HepG2 (cell line): ENCODE measurements around the gene ZNF507. TPM values are rescaled to one million over a fixed set of nuclear protein-coding genes. Genes with fewer than 3 reads are reported as not detected.

Experiments
- DNMT3B ChIP-seq: conservative IDR thresholded peaks from 2 replicates; pipeline ENCODE4 v1.6.1; 2016; ENCODE audit warnings: missing biosample characterization, control low read depth
- FOXA3 ChIP-seq: IDR thresholded peaks from 2 replicates; pipeline ENCODE4 v1.6.1; 2016; ENCODE audit warnings: missing genetic modification reagents, missing compliant biosample characterization
- GATA4 ChIP-seq: sonication (generic); IDR thresholded peaks from 2 replicates; pipeline ENCODE4 v1.6.1; 2016; ENCODE audit warnings: antibody characterized with exemption, low read depth, borderline replicate concordance
- HMGA1 ChIP-seq: sonication (generic); formaldehyde crosslinking; conservative IDR thresholded peaks from 2 replicates; pipeline ENCODE4 v1.4.0; 2020; ENCODE audit warnings: missing genetic modification reagents
- KLF9 ChIP-seq: IDR thresholded peaks from 2 replicates; pipeline ENCODE4 v1.6.1; 2016; ENCODE audit warnings: low read depth
- MTERF4 ChIP-seq: sonication (generic); formaldehyde crosslinking; IDR thresholded peaks from 2 replicates; pipeline ENCODE4 v1.8.0; 2023; ENCODE audit warnings: mild to moderate bottlenecking, missing genetic modification reagents
- NFYB ChIP-seq: sonication (generic); formaldehyde crosslinking; IDR thresholded peaks from 2 replicates; pipeline ENCODE4 v1.4.0; 2020; ENCODE audit warnings: missing genetic modification reagents
- PITX1 ChIP-seq: sonication (generic); formaldehyde crosslinking; IDR thresholded peaks from 2 replicates; pipeline ENCODE4 v1.5.1; 2020; ENCODE audit warnings: mild to moderate bottlenecking, missing genetic modification reagents
- POGZ ChIP-seq: sonication (generic); formaldehyde crosslinking; IDR thresholded peaks from 2 replicates; pipeline ENCODE4 v1.4.0; 2020; ENCODE audit warnings: mild to moderate bottlenecking, missing genetic modification reagents
- SMARCE1 ChIP-seq: fragments of 450-650 bp; IDR thresholded peaks from 2 replicates; pipeline ENCODE4 v1.6.1; 2017; ENCODE audit warnings: borderline replicate concordance
- SP2 ChIP-seq: sonication (generic); formaldehyde crosslinking; IDR thresholded peaks from 2 replicates; pipeline ENCODE4 v1.5.1; 2020; ENCODE audit warnings: mild to moderate bottlenecking, missing genetic modification reagents
- ZNF18 ChIP-seq: sonication (generic); formaldehyde crosslinking; IDR thresholded peaks from 2 replicates; pipeline ENCODE4 v1.8.0; 2022; ENCODE audit warnings: mild to moderate bottlenecking, missing genetic modification reagents; ENCODE audit not compliant: insufficient replicate concordance
- ZNF296 ChIP-seq: sonication (generic); formaldehyde crosslinking; conservative IDR thresholded peaks from 2 replicates; pipeline ENCODE4 v1.5.0; 2020; ENCODE audit warnings: mild to moderate bottlenecking, missing genetic modification reagents
- ZNF501 ChIP-seq: sonication (generic); formaldehyde crosslinking; IDR thresholded peaks from 2 replicates; pipeline ENCODE4 v1.5.1; 2020; ENCODE audit warnings: mild to moderate bottlenecking, moderate library complexity, missing genetic modification reagents
- ZNF577 ChIP-seq: sonication (generic); formaldehyde crosslinking; IDR thresholded peaks from 2 replicates; pipeline ENCODE4 v1.4.0; 2020; ENCODE audit warnings: mild to moderate bottlenecking, low read depth, missing genetic modification reagents, borderline replicate concordance
- ZNF598 ChIP-seq: sonication (generic); formaldehyde crosslinking; IDR thresholded peaks from 2 replicates; pipeline ENCODE4 v1.5.1; 2020; ENCODE audit warnings: mild to moderate bottlenecking, missing genetic modification reagents, borderline replicate concordance
- ZNF605 ChIP-seq: sonication (generic); formaldehyde crosslinking; IDR thresholded peaks from 2 replicates; pipeline ENCODE4 v1.8.0; 2022; ENCODE audit warnings: mild to moderate bottlenecking, missing genetic modification reagents
- ZNF629 ChIP-seq: sonication (generic); formaldehyde crosslinking; conservative IDR thresholded peaks from 2 replicates; pipeline ENCODE4 v1.5.0; 2020; ENCODE audit warnings: missing genetic modification reagents
- ZNF790 ChIP-seq: sonication (generic); formaldehyde crosslinking; IDR thresholded peaks from 2 replicates; pipeline ENCODE4 v1.8.0; 2022; ENCODE audit warnings: missing genetic modification reagents, mild to moderate bottlenecking, borderline replicate concordance
- ZSCAN30 ChIP-seq: sonication (generic); formaldehyde crosslinking; IDR thresholded peaks from 2 replicates; pipeline ENCODE4 v1.5.0; 2020; ENCODE audit warnings: mild to moderate bottlenecking, missing genetic modification reagents
- polyA plus RNA-seq, 8 experiments: library from polyadenylated mRNA; depleted of rRNA in 3 of 8; stranded (reverse) in 7 of 8; unstranded in 1 of 8; fragments of >200 nt; fragmentation: Illumina TruSeq in 4 of 8; extraction: Trizol in 4 of 8; gene quantifications; 2 replicates each; pipeline versions ENCODE4 v1.2.1 to v1.2.3, GENCODE V29; 2011 to 2016; ENCODE audit warnings: low read depth in 4 of 8, missing spikeins in 1 of 8, mixed read lengths in 1 of 8; ENCODE audit not compliant: insufficient read depth in 1 of 8
- total RNA-seq, 5 experiments: library from RNA; depleted of rRNA; stranded (reverse); fragments of >200 nt; fragmentation: Illumina TruSeq; extraction: Trizol; gene quantifications; 2 replicates each; pipeline ENCODE4 v1.2.3, GENCODE V29; 2016; ENCODE audit warnings: low read depth in 1 of 5
- TF ChIP-seq, protein P1 (sequence below): sonication (generic); formaldehyde crosslinking; IDR thresholded peaks from 2 replicates; pipeline ENCODE4 v1.8.0; 2022; ENCODE audit warnings: mild to moderate bottlenecking, missing genetic modification reagents, moderate library complexity
- TF ChIP-seq, protein P2 (sequence below): sonication (generic); formaldehyde crosslinking; IDR thresholded peaks from 2 replicates; pipeline ENCODE4 v1.4.0; 2020; ENCODE audit warnings: missing genetic modification reagents
- TF ChIP-seq, protein P3 (sequence below): sonication (generic); formaldehyde crosslinking; IDR thresholded peaks from 2 replicates; pipeline ENCODE4 v1.4.0; 2020; ENCODE audit warnings: missing genetic modification reagents

ZNF507 gene
- total and polyA plus RNA-seq, 2 of the 13 experiments (the other 11 are each of a cell fraction or from before 2014, with no cell fraction given): 7.3 to 10.9 TPM

GRCh38 chr19:32405431-32406160, 60.2 kb downstream of the ZNF507 start, which contains the start of gene DPY19L3 (continued):
- TF ChIP-seq PITX1 (peak; percentile 64; the same call in 1 of the 2 replicates), SMARCE1 (no peak), ZNF577 (CRISPR knock-in tag) (no peak), ZSCAN30 (no peak), NFYB (CRISPR knock-in tag) (peak; percentile 86), DNMT3B (CRISPR knock-in tag) (0 out of 2 replicates have a peak, but pooled peaks have one; percentile 38), ZNF296 (no peak), GATA4 (peak; percentile 78), ZNF790 (CRISPR knock-in tag) (no peak; the same call in 1 of the 2 replicates), FOXA3 (CRISPR knock-in tag) (peak; percentile 40), ZNF501 (CRISPR knock-in tag) (no peak), SP2 (CRISPR knock-in tag) (peak; percentile 95), ZNF629 (CRISPR knock-in tag) (no peak), MTERF4 (CRISPR knock-in tag) (no peak), ZNF598 (CRISPR knock-in tag) (no peak), KLF9 (no peak), HMGA1 (no peak), ZNF605 (CRISPR knock-in tag) (no peak), POGZ (CRISPR knock-in tag) (peak; percentile 74), ZNF18 (CRISPR knock-in tag) (no peak)
- TF ChIP-seq, protein P1, sequence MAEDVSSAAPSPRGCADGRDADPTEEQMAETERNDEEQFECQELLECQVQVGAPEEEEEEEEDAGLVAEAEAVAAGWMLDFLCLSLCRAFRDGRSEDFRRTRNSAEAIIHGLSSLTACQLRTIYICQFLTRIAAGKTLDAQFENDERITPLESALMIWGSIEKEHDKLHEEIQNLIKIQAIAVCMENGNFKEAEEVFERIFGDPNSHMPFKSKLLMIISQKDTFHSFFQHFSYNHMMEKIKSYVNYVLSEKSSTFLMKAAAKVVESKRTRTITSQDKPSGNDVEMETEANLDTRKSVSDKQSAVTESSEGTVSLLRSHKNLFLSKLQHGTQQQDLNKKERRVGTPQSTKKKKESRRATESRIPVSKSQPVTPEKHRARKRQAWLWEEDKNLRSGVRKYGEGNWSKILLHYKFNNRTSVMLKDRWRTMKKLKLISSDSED (CRISPR knock-in tag): no peak
- TF ChIP-seq, protein P2, sequence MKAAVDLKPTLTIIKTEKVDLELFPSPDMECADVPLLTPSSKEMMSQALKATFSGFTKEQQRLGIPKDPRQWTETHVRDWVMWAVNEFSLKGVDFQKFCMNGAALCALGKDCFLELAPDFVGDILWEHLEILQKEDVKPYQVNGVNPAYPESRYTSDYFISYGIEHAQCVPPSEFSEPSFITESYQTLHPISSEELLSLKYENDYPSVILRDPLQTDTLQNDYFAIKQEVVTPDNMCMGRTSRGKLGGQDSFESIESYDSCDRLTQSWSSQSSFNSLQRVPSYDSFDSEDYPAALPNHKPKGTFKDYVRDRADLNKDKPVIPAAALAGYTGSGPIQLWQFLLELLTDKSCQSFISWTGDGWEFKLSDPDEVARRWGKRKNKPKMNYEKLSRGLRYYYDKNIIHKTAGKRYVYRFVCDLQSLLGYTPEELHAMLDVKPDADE (CRISPR knock-in tag): no peak
- TF ChIP-seq, protein P3, sequence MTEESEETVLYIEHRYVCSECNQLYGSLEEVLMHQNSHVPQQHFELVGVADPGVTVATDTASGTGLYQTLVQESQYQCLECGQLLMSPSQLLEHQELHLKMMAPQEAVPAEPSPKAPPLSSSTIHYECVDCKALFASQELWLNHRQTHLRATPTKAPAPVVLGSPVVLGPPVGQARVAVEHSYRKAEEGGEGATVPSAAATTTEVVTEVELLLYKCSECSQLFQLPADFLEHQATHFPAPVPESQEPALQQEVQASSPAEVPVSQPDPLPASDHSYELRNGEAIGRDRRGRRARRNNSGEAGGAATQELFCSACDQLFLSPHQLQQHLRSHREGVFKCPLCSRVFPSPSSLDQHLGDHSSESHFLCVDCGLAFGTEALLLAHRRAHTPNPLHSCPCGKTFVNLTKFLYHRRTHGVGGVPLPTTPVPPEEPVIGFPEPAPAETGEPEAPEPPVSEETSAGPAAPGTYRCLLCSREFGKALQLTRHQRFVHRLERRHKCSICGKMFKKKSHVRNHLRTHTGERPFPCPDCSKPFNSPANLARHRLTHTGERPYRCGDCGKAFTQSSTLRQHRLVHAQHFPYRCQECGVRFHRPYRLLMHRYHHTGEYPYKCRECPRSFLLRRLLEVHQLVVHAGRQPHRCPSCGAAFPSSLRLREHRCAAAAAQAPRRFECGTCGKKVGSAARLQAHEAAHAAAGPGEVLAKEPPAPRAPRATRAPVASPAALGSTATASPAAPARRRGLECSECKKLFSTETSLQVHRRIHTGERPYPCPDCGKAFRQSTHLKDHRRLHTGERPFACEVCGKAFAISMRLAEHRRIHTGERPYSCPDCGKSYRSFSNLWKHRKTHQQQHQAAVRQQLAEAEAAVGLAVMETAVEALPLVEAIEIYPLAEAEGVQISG: peak; percentile 85
